ENCODE measurements around the gene MYLK3. TPM values are rescaled to one million over a fixed set of nuclear protein-coding genes. Genes with fewer than 3 reads are reported as not detected.
"Not testable (repeated sequence)": the region's sequence is repeated elsewhere in the genome, so short reads cannot be mapped to it uniquely, and the experiment has no call there.

Gene MYLK3
- polyA plus RNA-seq, 1 donor from 2014 or later, result not detected

DNA sequence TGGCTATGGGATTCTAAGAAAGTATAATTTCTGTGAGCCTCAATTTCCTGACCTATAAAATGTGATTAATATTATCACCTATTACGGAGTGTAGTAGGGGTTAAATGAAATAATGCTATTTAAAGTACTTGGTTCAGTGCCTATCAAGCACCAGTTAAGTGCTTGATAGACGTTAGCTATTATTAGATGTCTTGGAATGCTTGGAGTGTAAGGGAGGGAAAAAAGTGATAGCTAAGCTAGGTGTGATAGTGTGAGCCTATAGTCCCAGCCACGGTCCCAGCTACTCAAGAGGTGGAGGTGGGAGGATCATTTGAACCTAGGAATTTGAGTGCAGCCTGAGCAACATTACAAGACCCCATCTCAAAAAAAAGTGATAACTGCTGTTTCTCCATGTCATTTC, 51.2 kb downstream of the MYLK3 start:
- no peak overlapping the region for H3K4me3 Mint-ChIP-seq
- peaks cover 3% of the 10 kb centered on the region for H3K36me3 Mint-ChIP-seq
- H3K9me3 Mint-ChIP-seq, result no peaks in the 10 kb centered on the region
- H3K27me3 Mint-ChIP-seq, result no peaks in the 10 kb centered on the region
- H3K4me1 Mint-ChIP-seq, result peaks cover 5 to 6% (median 6%) of the 10 kb centered on the region in 3 donors
- H3K27ac Mint-ChIP-seq, result no peak overlapping the region

DNA sequence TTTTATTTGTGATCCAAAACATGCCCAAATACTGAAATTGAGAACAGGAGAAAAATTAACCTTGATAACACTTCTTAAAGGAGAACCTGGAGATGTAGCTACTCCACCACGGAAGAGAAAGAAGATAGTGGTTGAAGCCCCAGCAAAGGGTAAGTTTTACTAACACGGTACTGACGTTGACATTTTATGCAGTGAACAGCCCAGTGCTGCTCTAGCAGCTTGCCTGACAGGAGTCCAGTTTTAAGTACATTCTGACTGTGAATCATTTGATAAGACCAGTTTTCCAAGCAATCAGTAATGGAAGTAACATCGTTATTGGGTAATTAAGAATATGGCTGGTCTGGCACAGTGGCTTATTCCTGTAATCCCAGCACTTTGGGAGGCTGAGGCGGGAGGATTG, 52.2 kb downstream of the MYLK3 start:
- H3K36me3 Mint-ChIP-seq, result peaks cover 3% of the 10 kb centered on the region
- no peak overlapping the region for H3K27ac Mint-ChIP-seq
- H3K9me3 Mint-ChIP-seq, result no peaks in the 10 kb centered on the region
- no peaks in the 10 kb centered on the region for H3K27me3 Mint-ChIP-seq
- peak overlapping the region in 1 of 4 donors; percentile 13 for H3K4me3 Mint-ChIP-seq
- H3K4me1 Mint-ChIP-seq, result peaks cover 14 to 16% (median 15%) of the 10 kb centered on the region in 3 donors

DNA sequence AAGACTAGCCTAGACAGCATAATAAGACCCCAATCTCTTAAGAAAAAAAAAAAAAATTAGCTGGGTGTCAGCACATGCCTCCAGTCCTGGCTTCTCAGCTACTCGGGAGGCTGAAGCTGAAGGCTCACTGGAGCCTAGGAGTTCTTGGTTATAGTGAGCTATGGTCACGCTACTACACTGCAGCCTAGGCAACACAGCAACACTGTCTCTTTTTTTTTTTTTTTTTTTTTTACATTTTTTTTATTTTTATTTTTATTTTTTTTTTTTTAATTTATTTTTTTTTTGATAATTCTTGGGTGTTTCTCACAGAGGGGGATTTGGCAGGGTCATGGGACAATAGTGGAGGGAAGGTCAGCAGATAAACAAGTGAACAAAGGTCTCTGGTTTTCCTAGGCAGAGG, 54.5 kb downstream of the MYLK3 start:
- H3K36me3 Mint-ChIP-seq, result peaks cover 3% of the 10 kb centered on the region
- H3K27ac Mint-ChIP-seq, result peak overlapping the region in 1 of 3 donors; percentile 3

DNA sequence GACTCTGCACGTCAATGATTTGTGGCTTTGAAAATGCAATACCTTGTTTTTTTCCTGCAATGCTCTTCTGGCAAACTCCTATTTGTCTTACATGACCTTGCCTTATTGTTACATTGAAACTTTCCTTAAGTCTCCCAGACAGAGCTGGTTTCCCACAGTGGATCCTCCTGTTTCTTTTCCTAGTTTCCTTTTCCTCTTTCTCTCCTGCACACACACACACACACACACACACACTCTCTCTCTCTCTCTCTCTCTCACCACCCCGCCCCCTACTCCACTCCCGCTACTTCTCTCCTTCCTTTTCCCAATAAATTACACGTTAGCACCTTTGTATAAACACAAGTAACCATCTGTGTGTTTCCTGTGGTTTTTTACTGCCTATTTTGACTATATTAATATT, 56.4 kb downstream of the MYLK3 start:
- Mint-ChIP-seq H3K4me1 (peaks cover 25 to 35% (median 27%) of the 10 kb centered on the region in 3 donors), H3K4me3 (peak overlapping the region in 3 of 4 donors; percentile 64 to 82 (median 75)), H3K9me3 (no peaks in the 10 kb centered on the region), H3K36me3 (peaks cover 3% of the 10 kb centered on the region), H3K27me3 (no peaks in the 10 kb centered on the region), H3K27ac (peak overlapping the region; percentile 29 to 75 (median 73))

More for the DNA sequence above, 54.5 kb downstream of the MYLK3 start:
- H3K27me3 Mint-ChIP-seq, result no peaks in the 10 kb centered on the region
- no peaks in the 10 kb centered on the region for H3K9me3 Mint-ChIP-seq
- H3K4me1 Mint-ChIP-seq, result peaks cover 14 to 20% (median 16%) of the 10 kb centered on the region in 3 donors
- H3K4me3 Mint-ChIP-seq, result no peak overlapping the region

DNA sequence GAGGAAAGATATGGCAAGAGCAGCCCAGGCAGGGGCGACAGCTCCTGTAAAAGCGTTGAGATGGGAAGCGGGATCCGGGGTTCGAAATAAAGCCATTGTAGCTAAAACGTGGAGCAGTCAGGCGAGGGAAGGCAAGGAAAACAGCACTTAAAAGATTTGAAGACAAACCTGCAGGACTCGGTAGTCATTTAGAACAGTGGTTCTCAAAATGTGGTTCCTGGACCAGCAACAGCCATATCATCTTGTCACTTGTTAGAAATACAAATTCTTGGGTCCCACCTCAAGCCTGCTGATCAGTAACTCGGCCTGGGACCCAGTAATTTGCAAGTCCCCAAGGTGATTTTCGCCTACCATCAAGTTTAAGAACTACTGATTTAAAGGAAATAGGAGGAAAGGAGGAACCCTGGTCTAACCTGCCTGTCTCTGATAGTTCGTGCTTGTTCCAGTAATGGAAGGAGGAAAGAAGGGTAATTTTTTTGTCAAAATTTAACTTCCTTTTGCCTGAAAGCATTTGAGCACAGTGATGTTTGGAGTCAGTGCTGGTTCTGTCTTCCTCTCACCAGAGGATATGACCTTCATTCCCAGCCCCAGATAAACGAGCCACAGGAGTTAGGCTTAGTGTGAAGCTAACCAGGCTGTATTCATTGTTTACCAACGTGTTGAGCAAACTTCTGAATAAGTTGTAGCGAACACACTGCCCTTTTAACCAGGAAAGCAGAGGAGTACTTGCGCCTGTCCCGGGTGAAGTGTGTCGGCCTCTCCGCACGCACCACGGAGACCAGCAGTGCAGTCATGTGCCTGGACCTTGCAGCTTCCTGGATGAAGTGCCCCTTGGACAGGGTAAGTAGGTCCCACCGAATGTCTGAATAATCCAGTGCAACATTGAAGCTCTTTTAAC, 57.6 kb downstream of the MYLK3 start:
- Mint-ChIP-seq H3K4me3 (peak overlapping the region in 1 of 4 donors; percentile 64), H3K9me3 (no peaks in the 10 kb centered on the region), H3K27ac (no peak overlapping the region), H3K27me3 (no peaks in the 10 kb centered on the region), H3K4me1 (peaks cover 27 to 37% (median 31%) of the 10 kb centered on the region in 3 donors), H3K36me3 (peaks cover 3% of the 10 kb centered on the region)

DNA sequence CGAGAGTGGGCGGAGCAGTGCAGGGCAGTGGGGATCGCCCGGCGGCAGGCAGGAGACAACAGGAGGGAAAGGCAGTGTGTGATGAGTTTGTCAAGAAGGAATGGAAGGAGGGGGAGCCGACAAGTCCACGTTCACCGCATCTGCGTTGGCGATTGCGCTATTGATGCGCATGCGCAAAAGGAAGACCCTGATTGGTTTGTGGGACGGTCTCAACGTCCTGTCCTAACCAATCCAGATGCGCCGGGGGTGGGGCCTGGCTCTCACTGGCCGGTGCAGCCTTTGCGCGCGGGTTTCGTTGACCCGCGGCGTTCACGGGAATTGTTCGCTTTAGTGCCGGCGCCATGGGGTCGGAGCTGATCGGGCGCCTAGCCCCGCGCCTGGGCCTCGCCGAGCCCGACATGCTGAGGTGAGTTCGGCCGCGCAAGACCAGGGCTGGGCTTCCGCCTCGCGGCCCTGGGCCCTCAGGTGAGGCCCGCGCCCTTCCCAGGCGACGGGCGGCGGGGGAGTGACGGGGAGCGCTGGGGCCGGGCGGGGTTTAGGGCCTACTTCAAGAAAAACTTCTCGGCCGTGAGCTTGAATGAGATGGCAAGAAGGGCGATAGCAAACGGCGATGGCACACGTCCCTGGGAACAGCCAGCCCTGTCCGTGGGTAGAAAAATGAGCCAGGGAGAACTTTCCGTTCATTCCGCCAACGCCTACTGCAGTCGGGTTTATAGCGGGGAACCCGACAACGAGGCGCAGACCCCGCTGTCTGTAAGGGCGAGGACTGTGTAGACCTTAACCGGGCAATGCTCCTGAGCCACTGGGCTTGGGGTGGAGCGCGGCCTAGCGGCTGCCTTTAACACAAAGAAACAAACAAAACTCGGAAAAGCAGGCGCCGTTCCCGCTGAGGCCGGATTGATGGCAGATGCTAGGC, 58.5 kb downstream of the MYLK3 start, which contains the start of gene ORC6:
Gene ORC6, plus strand, starts transcription at position 295 of the 916 bp plus-strand sequence. Its CDS starts 47 bp downstream, at position 342.
- H3K27me3 Mint-ChIP-seq, result no peaks in the 10 kb centered on the region
- peaks cover 27 to 45% (median 36%) of the 10 kb centered on the region in 3 donors for H3K4me1 Mint-ChIP-seq
- H3K27ac Mint-ChIP-seq, result peak within 1 kb of the TSS in 1 of 3 donors; percentile 92
- peaks cover 3% of the 10 kb centered on the region for H3K36me3 Mint-ChIP-seq
- H3K4me3 Mint-ChIP-seq, result no peak within 1 kb of the TSS
- no peaks in the 10 kb centered on the region for H3K9me3 Mint-ChIP-seq

DNA sequence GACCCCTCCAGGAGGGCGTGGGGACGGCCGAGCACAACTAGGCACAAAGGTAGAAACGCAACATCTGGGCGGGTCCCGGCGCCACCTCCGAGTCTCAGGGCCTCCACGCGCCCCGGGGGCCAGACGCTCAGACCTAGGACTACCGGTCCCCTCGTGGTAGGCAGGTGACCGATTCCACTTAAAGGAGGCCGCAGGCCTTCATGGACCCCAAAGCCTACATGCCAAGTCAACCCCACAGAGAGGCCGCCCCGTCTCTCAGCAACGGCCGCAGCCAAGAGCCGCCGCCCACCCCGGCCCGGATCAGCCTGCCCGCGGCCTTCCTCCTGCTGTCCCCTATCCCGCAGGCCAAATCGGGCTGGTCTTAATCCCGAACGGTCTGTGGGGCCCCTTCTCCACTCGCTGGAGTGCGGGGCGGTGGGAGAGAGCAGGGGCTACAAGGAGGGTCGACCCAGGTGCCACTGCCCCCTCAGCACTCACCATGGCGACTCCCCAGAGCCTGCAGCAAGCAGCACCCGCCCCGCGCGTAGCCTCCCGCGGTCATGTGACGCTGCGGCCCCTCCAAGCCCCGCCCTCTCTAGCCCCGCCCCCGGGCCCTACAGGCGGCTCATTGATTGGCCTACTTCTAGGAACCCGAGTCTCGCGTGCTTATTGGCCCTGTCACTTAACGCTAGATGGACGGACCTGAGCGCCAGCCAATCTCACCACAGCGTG, 59.3 kb downstream of the MYLK3 start, which contains the start of gene VPS35:
Gene VPS35, minus strand, starts transcription at position 525 of the 711 bp plus-strand sequence. Its CDS starts 45 bp downstream, at position 480.
- no peak within 1 kb of the TSS for H3K4me3 Mint-ChIP-seq
- H3K36me3 Mint-ChIP-seq, result peaks cover 3% of the 10 kb centered on the region
- H3K27ac Mint-ChIP-seq, result peak within 1 kb of the TSS in 1 of 3 donors; percentile 92
- H3K9me3 Mint-ChIP-seq, result no peaks in the 10 kb centered on the region
- H3K4me1 Mint-ChIP-seq, result peaks cover 36 to 50% (median 41%) of the 10 kb centered on the region in 3 donors
- H3K27me3 Mint-ChIP-seq, result no peaks in the 10 kb centered on the region

DNA sequence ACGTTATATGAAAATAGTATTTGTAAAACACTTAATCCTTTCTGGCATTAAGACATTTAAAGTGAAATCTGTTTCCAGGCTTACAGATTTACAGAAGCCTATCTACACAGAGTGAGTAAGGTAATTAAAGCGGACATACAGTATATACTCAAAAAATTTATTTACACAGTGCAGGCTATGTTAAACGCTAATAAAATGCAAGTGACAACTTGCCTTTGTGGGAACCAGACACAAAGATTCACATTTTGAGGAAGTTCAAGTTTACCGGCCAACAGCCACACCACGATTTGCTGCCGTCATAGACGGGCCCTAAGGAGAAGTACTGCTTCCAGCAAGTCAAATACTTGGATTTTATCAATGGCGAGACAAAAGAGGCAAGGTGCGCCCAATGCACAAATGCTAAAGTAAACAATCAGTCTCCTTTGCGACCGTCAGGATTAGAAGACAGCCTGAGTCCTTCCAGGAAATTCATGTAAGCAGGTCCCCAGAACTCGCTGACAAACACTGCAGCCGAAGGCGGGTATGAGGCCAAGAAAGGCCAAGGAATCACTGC, 60.0 kb downstream of the MYLK3 start:
- Mint-ChIP-seq H3K4me3 (no peak overlapping the region), H3K27me3 (no peaks in the 10 kb centered on the region), H3K27ac (peak overlapping the region in 1 of 3 donors; percentile 92), H3K4me1 (peaks cover 36 to 51% (median 41%) of the 10 kb centered on the region in 3 donors), H3K36me3 (peaks cover 3% of the 10 kb centered on the region), H3K9me3 (no peaks in the 10 kb centered on the region)

DNA sequence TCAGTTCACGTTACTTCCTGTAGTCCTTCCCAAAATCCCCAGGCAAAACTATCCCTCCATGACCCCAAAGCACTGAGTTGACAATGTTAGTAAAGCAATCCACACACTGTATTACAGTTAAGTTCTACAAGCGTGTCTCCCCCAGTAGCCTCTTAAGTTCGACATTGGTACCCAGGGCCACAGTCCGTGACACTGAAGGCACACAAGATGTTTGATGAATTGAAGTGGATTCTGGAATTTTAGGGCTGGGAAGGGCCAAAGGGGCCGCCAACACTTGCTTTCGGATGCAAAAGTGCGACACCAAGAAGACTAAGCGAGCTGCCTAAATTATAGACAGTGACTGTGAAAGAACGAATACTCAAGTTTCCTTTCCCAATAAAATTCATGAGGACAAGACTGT, 60.7 kb downstream of the MYLK3 start:
- no peaks in the 10 kb centered on the region for H3K27me3 Mint-ChIP-seq
- H3K4me3 Mint-ChIP-seq, result peak overlapping the region in 1 of 4 donors; percentile 68
- peaks cover 36 to 53% (median 41%) of the 10 kb centered on the region in 3 donors for H3K4me1 Mint-ChIP-seq
- H3K27ac Mint-ChIP-seq, result peak overlapping the region in 2 of 3 donors; percentile 1 to 47
- no peaks in the 10 kb centered on the region for H3K9me3 Mint-ChIP-seq
- peaks cover 3% of the 10 kb centered on the region for H3K36me3 Mint-ChIP-seq

DNA sequence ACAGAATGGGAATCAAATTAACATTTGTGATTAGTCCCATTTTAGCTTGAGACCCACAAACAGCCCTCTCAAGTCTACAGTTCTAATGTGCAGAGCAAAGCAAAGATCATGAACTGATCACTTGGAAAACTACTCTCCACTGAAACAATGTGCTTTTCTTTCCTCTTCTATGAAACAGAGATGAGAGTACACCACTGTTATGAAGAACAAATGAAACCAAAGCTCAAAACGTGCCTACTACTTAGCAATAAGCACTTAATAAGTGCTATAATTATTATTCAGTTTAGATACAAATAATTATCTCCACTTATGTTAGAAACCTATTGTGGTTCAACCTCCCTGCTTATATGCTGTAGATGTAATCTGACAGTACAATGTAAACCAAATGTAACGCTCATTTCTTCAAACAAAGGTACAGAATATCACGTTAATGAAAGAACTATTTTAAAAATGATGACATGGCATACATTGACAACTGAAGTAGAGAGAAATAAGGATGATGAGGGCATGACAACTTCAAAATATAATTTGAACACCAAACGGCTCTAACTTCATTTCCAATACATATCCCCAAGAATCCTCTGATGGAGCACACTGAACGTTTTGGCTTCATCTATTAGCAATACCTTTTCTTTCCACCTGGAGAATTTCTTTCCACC, 61.2 kb downstream of the MYLK3 start:
- H3K4me3 Mint-ChIP-seq, result peak overlapping the region in 1 of 4 donors; percentile 68
- H3K9me3 Mint-ChIP-seq, result no peaks in the 10 kb centered on the region
- peaks cover 33 to 54% (median 35%) of the 10 kb centered on the region in 3 donors for H3K4me1 Mint-ChIP-seq
- H3K27me3 Mint-ChIP-seq, result no peaks in the 10 kb centered on the region
- H3K27ac Mint-ChIP-seq, result peak overlapping the region in 2 of 3 donors; percentile 1 to 46
- H3K36me3 Mint-ChIP-seq, result no peaks in the 10 kb centered on the region

DNA sequence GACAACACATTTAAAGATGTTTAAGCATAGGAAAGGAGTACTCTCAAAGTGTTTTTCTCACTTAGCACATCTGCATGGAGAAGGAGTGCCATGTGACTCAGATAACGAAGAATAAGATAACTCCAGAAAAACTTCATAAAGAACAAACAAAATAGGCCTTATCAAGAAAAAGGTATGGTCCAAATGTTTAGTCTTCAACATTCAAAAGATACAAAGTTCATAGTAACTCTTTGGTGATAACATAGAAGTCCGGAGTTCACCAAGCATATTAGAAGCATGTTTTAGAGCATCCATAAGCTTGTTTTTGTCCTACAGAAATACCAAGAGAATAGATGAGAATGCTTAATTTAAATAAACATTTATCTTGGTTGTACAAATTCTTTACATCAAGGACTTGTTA, 66.3 kb downstream of the MYLK3 start:
- H3K9me3 Mint-ChIP-seq, H3K36me3 Mint-ChIP-seq, H3K4me3 Mint-ChIP-seq, H3K27me3 Mint-ChIP-seq, H3K27ac Mint-ChIP-seq: not testable (repeated sequence)
- H3K4me1 Mint-ChIP-seq, result peaks cover 12 to 26% (median 20%) of the 10 kb centered on the region in 3 donors

DNA sequence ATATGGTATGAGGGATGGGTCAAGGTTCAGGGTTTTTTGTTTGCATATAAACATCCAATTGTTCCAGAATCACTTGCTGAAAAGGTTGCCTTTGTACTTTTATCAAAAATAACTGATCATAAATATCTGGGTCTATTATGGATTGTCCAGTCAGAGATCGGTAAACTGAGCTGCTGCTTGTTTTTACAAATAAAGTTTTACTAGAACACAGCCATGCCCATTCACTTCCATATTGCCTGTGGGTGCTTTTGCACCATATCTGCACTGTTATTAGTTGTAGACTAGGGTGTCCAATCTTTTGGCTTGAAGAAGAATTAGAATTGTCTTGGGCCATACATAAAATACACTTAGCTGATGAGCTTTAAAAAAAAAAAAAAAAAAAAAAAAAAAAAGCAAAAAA, 70.2 kb downstream of the MYLK3 start:
- H3K4me3 Mint-ChIP-seq, H3K4me1 Mint-ChIP-seq, H3K36me3 Mint-ChIP-seq, H3K9me3 Mint-ChIP-seq, H3K27me3 Mint-ChIP-seq: not testable (repeated sequence)
- H3K27ac Mint-ChIP-seq, result peak overlapping the region in 1 of 3 donors; percentile 8

DNA sequence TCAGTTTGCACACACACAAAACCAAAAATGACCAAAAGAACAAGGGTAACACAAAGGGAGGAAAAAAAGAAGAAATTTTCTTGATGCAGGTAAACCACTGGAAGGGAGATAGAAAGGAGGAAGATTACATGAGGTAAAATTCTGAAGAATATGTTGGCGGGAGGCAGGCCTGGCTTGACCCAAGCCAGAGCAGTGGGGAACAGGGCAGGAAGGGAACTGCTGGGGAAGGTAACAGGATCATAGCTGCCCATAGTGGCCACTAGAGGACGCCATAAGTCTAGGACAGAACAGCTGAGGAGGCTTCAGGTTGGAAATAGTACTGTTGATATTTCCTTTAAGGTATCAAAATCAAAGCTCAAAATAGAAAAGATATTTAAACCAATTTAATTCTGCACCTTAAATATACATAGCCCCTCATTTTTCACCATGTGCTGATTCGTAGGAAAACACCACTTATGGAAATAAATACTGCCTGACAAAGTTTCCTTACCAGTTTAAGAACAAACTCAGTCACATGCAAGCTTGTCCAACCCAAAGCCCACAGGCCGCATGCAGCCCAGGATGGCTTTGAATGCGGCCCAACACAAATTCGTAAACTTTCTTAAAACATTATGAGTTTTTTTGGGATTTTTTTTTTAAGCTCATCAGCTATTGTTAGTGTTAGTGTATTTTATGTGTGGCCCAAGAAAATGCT, 74.7 kb downstream of the MYLK3 start:
- Mint-ChIP-seq H3K27me3 (no peaks in the 10 kb centered on the region), H3K9me3 (no peaks in the 10 kb centered on the region), H3K4me1 (peaks cover 0 to 2% (median 0%) of the 10 kb centered on the region in 3 donors), H3K4me3 (no peak overlapping the region), H3K36me3 (peaks cover 2% of the 10 kb centered on the region), H3K27ac (peak overlapping the region in 1 of 3 donors; percentile 10)

Measured in IgD-negative memory B cell (primary cell).